Panc1 (cell line): Measurements from ENCODE around the gene VWF. TPM values are rescaled to one million over a fixed set of nuclear protein-coding genes. Genes with fewer than 3 reads are reported as not detected.

Experiments
- ATAC-seq: fragments of 200-7000 bp; cut with Tn5 transposase; 2 replicates; pipeline ENCODE4 v1.9.1; 2020; ENCODE audit warnings: mild to moderate bottlenecking, moderate library complexity
- BruUV-seq: library from RNA; stranded (reverse); fragments of 400-500 nt; replicated peaks from 2 replicates; lab custom pipeline; 2021; lab: Mats Ljungman, UMichigan
- CTCF ChIA-PET: fragments of 300-600 bp; sonication (Branson Sonifier 250); formaldehyde crosslinking; loops from one replicate; lab custom pipeline; 2022; ENCODE audit warnings: antibody characterized with exemption; lab: Charles Lee
- POLR2A ChIA-PET: fragments of 300-600 bp; sonication (Branson Sonifier 250); formaldehyde crosslinking; loops from one replicate; lab custom pipeline; 2022; ENCODE audit warnings: antibody characterized with exemption; lab: Charles Lee
- DNase-seq: peaks from one replicate; pipeline ENCODE4 v3.0.0-alpha.2; 2010; ENCODE audit warnings: low read depth, low spot score
- H3K27ac ChIP-seq: 2 replicates; pipeline ENCODE4 v1.5.1; 2011; ENCODE audit warnings: mild to moderate bottlenecking, low read length, inconsistent platforms
- H3K27me3 ChIP-seq: fragments of 200-500 bp; sonication (Bioruptor generic); 2 replicates; pipeline ENCODE4 v1.6.0; 2014; ENCODE audit warnings: low read length, inconsistent platforms; ENCODE audit not compliant: control insufficient read depth, insufficient read depth
- H3K36me3 ChIP-seq: fragments of 200-500 bp; sonication (Bioruptor generic); 2 replicates; pipeline ENCODE4 v1.5.1; 2014; ENCODE audit warnings: inconsistent platforms, mild to moderate bottlenecking, low read length, moderate library complexity; ENCODE audit not compliant: control insufficient read depth, insufficient read depth
- H3K4me1 ChIP-seq: 2 replicates; pipeline ENCODE4 v1.5.1; 2011; ENCODE audit warnings: inconsistent platforms, mild to moderate bottlenecking, low read length, moderate library complexity; ENCODE audit not compliant: control insufficient read depth, insufficient read depth
- H3K4me3 ChIP-seq, 2 experiments: 2 replicates each; pipeline ENCODE4 v1.5.1; 2011 to 2012; ENCODE audit warnings: low read depth in 2 of 2, low read length in 2 of 2, mild to moderate bottlenecking in 2 of 2, inconsistent platforms in 1 of 2, moderate library complexity in 1 of 2
- H3K9me3 ChIP-seq: fragments of 200-500 bp; sonication (Bioruptor generic); 2 replicates; pipeline ENCODE4 v1.5.1; 2014; ENCODE audit warnings: low read depth, mild to moderate bottlenecking, inconsistent platforms, low read length, moderate library complexity; ENCODE audit not compliant: control insufficient read depth, insufficient read depth
- CTCF ChIP-seq: fragments of 450-650 bp; IDR thresholded peaks from 2 replicates; pipeline ENCODE4 v1.5.1; 2017; ENCODE audit warnings: mild to moderate bottlenecking
- POLR2AphosphoS5 ChIP-seq: IDR thresholded peaks from 2 replicates; pipeline ENCODE4 v1.6.1; 2012; ENCODE audit warnings: mild to moderate bottlenecking, low read depth, low read length, moderate library complexity
- REST ChIP-seq, 2 experiments: IDR thresholded peaks; 2 replicates each; pipeline ENCODE4 v1.6.1; 2011 to 2012; ENCODE audit warnings: low read depth in 2 of 2, control low read depth in 1 of 2, low read length in 1 of 2, mild to moderate bottlenecking in 1 of 2, moderate library complexity in 1 of 2; ENCODE audit not compliant: insufficient read depth in 1 of 2
- SIN3A ChIP-seq: IDR thresholded peaks from 2 replicates; pipeline ENCODE4 v1.6.1; 2012; ENCODE audit warnings: low read depth, mild to moderate bottlenecking, low read length, moderate library complexity, borderline replicate concordance; ENCODE audit not compliant: insufficient read depth
- TCF7L2 ChIP-seq: IDR thresholded peaks from 2 replicates; pipeline ENCODE4 v1.6.1; 2011; ENCODE audit warnings: mild to moderate bottlenecking, low read depth, low read length, inconsistent platforms
- in situ Hi-C: cut with HindIII; loops from 2 replicates; pipeline ENCODE4 v1.10.0; 2016; ENCODE audit warnings: low sequenced_read_pairs, low pct_unique_long_range_greater_than_20kb
- intact Hi-C: fragments of 100-400 bp; cut with micrococcal nuclease; formaldehyde crosslinking; loops from one replicate; pipeline ENCODE4 v1.10.0; 2022; ENCODE audit not compliant: unreplicated experiment
- total RNA-seq: library from RNA; stranded (reverse); gene quantifications from one replicate; pipeline ENCODE4 v1.2.1, GENCODE V29; 2021; ENCODE audit not compliant: unreplicated experiment

Gene VWF
- total RNA-seq, 1 experiment from 2014 or later: 0.31 TPM

- no TSS peak for BruUV-seq
- intact Hi-C loops: no loop called here
Observed at GRCh38 chr12:5967645-5968415, 156.6 kb downstream of the VWF start.

More at GRCh38 chr12:5967645-5968415, 156.6 kb downstream of the VWF start:
- ChIA-PET POLR2A (no interaction called here), CTCF (no interaction called here)
- H3K4me3 ChIP-seq: no peak overlapping the region
- in situ Hi-C loops: no loop called here
- DNase-seq: no peak
- no peak for ATAC-seq
- H3K9me3 ChIP-seq: no peaks in the 10 kb centered on the region
- no peaks in the 10 kb centered on the region for H3K27me3 ChIP-seq
- no peaks in the 10 kb centered on the region for H3K4me1 ChIP-seq
- H3K27ac ChIP-seq: no peak overlapping the region
- TF ChIP-seq SIN3A: no peak
- TF ChIP-seq REST (IDR thresholded peaks at IDR 0.05; ENCODE audit: insufficient read depth in 1 of 2, low read depth in 2 of 2, low read length in 1 of 2): no peak
- no peak for TF ChIP-seq POLR2AphosphoS5
- TF ChIP-seq TCF7L2: no peak
- no peak for TF ChIP-seq CTCF
- H3K36me3 ChIP-seq: no peaks in the 10 kb centered on the region
